ENCODE data around the gene CTNNA2.
"Not testable (repeated sequence)": the region's sequence is repeated elsewhere in the genome, so short reads cannot be mapped to it uniquely, and the experiment has no call there.

The CTNNA2 gene

GRCh38 chr2:80166483-80167171 is 653.8 kb downstream of the CTNNA2 start:
- no peak for DNase-seq

- no peak for DNase-seq
Observed at GRCh38 chr2:80167284-80167808, 654.5 kb downstream of the CTNNA2 start.

DNA sequence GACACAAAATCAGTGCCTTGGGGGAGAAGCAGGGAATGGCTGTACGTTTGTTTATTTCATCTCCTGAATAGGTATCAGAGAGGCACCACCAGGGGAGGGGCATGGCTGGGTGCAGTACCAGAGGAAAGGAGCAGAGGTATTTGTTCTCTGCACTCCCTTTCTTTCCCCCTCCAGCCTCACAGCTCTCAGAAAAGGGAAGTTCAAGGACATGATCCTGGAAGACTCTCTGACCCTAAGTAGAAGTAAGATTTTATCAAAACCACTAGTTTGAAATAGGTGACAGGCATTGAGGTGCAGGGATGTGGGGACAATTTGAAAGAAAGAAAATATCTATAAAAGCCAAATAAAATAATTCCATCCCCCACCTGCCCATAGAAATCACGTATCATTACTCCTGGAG is 655.2 kb downstream of the CTNNA2 start:
- DNase-seq: no peak

DNA sequence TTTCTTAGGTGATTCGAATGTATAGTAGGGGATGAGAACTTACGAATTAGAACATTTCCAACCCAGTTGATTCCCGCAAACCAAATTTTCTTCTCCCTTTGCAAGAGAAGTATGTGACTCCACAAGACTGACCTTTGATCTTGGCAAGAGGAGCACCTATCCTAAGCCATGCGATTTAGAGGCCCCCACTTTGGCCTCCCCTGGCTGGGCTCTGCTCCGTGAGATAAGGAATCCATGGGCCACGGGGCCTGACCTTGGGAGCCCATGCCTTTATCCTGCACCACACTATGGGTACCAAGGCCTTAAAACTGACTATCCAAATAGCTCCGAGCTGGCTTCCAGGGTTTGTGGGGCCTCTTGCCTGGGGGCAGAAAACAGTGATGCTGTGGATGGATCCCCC is 656.0 kb downstream of the CTNNA2 start:
- no peak for DNase-seq

- no peak for DNase-seq
Observed at GRCh38 chr2:80169811-80170594, 657.2 kb downstream of the CTNNA2 start.

- no peak for DNase-seq
Observed at GRCh38 chr2:80185091-80185490, 672.2 kb downstream of the CTNNA2 start.

DNA sequence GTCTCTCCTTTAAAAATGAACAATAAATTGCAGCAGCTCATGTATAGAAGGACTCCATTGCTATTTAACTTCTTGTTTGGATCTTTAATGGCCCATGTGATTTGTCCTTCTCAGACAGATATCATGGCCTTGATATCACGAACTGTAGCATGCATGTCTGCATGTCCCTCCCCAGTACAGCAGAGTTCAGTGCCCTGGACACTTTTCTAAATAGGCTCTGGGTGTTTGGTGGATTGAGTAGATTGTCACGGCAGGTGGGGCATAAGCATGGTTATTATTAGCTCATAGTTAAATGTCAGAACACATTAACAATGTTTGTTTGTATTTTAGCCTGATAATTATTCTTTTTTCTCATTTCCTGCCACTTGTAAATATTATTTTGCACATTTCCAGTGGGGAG is 673.4 kb downstream of the CTNNA2 start:
- no peak for DNase-seq

DNA sequence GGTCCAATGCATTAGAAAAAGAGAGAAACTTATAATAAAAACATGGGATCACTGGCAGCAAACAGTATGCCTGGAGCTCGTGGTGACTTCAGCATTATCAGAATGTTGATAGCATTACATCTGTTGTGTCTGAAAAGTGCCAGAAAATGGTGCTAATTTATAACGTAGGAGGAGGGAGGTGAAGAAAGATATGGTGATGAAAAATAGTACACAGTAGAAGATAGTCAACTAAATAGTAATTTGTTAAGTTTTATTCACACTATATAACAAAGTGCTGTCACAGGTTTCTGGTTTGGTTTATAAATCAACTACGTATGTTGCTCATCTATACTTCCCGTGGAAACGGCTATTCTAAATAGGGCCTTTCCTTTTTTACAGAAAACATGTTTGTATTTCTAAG is 674.3 kb downstream of the CTNNA2 start:
- no peak for DNase-seq

GRCh38 chr2:80190166-80190565 is 677.3 kb downstream of the CTNNA2 start:
- DNase-seq: no peak

GRCh38 chr2:80193566-80193965 is 680.7 kb downstream of the CTNNA2 start:
- no peak for DNase-seq

- no peak for DNase-seq
Observed at GRCh38 chr2:80195034-80195433, 682.2 kb downstream of the CTNNA2 start.

DNA sequence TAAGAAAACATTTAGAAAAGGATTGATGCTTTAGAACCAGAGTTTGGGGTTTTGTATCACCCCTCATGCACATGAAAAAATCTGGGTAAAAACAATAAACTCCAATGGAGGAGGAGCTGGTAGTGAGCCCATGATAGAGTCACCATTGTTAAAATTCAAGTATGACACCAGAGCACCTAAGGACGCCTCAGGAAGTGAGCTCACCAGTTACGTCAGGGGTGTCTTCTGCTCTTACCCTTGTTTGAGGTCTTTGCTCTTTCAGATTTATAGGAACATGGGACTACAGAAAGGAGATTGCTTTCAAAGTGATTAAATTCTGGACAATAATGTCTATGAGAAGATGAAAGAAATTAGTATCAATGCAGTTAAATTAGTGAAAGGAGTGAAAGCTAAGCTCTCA is 685.2 kb downstream of the CTNNA2 start:
- DNase-seq: no peak

GRCh38 chr2:80199504-80199903 is 686.7 kb downstream of the CTNNA2 start:
- DNase-seq: no peak

DNA sequence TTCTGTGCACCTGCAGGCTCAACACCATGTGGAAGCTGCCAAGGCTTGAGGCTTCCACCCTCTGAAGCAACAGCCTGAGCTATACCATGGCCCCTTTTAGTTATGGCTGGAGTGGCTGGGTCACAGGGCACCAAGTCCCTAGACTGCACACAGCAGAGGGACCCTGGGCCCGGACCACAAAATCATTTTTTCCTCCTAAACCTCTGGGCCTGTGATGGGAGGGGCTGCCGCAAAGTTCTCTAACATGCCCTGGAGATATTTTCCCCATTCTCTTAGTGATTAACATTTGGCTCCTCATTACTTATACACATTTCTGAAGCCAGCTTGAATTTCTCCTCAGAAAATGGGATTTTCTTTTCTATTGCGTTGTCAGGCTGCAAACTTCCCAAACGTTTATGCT is 691.1 kb downstream of the CTNNA2 start:
- DNase-seq: not testable (repeated sequence)

DNA sequence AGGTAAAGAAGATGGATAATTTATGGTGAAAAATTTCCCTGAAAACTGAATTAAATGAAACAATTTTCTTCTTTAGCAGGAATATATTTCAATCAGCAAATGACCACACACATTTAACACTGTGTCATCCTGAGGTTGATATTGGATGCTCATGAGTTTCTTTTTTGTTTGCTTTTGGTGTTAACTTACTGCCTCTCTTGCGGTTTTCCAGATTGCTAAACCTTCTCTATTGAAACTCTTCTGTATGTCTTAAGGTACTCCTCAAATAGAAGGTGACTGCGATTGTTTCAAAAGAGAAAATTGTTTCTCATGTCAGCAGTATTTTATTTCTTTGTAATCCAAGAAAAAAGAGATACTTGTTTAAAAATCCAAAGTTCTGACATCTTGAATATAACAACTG is 692.6 kb downstream of the CTNNA2 start:
- DNase-seq: no peak

DNA sequence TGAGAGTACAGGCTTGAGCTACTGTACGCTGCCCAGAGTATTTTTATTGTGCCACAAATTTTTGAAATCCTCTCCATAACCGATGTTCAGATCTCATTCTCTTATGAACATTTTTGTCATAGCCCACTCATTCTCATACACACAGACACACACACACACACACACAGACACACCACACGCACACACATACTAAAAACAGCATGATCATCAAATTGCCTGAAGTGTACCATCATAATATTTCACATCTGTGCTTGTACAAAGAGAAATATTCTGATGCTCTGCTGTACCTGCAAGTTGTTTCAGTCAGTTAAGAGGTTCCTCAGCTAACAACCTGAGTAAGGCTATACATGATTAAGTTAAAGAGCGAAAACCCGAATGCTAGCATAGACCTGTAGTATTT is 696.6 kb downstream of the CTNNA2 start:
- no peak for DNase-seq

- DNase-seq: no peak
Observed at GRCh38 chr2:80217446-80217845, 704.6 kb downstream of the CTNNA2 start.

DNA sequence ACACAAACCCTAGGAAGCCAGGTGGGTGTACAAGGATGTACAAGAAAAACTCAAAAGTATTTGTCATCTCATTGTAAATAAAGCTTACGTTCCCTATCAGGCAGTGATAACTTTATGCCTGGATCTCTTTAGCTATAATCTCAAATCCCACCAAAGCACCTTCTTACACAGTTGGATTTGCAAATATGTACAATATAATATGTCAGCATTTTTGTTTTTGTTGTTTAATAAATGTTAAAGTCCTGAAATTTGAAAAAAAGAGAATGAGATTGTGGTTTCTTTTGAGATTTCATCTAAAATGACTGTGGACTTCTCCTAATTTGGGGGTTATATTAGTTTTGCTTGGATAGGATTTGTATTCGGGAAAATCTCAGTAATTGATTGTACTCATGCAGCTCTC is 709.8 kb downstream of the CTNNA2 start:
- no peak for DNase-seq

GRCh38 chr2:80231421-80231820 is 718.6 kb downstream of the CTNNA2 start:
- DNase-seq: no peak

DNA sequence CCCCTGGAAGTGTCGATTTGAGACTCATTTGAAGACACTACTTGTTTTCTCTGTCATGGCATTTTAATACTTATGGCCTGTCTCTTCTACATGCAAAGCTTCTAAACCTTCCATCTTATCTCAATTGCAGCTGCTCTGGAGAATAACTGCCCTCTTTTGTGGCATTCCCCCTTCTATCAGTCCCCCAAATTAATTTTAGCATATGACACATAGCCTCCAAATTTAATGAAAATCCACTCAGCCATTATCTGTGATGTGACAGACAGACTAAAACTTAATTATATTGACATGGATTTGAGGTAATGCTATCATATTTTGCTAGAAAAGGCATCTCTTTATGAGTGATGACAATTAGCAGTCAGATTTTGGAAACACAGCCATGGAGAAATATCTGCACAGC is 720.5 kb downstream of the CTNNA2 start:
- DNase-seq: no peak

DNA sequence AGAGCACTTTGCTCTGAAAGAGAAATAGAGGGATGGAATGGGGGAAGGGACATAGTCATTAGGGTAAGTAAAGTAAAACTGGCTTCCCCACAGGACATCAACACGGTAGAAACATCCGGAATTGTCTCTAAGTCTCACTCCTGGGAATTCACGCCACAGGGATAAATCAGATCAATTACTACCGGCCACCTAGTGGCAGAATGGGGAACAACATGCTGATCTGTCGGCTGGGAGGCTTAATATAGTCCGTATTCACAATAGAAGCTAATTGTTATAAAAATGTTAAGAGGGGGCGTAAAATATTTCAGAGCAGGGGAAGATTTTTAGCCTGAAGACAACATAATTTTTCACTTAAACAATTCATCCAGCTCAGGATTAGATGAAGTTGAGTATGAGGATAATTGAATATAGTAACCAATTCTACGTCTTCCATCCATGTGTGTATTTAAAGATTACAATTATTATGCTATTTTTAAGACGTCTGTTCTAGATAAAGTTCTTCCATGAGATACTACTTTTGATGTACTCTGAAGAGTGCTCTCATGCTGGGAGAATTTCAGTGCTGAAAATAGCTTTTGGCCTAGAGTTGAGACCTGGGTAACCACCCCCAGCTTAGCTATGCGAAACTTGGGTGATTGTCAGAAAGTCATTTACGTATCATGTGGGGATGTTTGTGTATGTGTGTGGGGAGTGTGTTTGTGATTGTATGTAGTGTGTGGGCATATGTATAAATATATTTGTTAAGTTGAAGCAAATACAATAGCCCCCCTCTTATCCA is 726.0 kb downstream of the CTNNA2 start:
- no peak for DNase-seq

- no peak for DNase-seq
Observed at GRCh38 chr2:80242355-80242910, 729.6 kb downstream of the CTNNA2 start.

DNA sequence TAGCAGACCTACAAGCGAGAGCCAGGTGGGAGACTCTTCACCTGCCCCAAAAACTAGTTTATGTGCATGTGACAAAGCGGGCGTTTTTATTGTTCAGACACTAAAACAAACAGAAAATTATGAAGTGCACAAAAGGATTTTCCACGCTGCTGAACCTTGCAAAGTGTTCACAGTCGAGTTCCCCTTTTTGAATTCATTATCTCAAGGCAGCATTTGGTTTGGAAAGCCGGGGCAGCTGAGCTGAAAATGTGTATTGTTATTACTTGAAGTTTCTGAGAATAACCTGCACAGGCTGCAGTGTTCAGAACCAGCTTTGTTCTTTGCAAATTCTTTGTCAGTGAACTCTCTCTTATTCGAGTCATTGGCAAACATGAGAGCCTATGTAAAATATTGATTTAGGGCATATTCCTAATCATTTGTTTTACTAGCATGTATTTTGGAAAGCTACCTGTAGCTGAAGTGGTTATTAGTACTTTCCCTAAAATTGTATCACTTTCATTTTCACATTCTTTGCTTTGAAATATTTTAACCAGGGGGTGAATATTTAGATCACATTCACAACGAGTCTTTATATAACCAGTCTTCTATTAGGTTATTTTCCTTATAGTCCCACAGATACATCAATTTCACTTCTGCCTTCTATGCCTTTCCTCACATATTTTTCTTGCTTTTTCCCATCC is 732.2 kb downstream of the CTNNA2 start:
- no peak for DNase-seq
